Activated T-cell treated with anti-CD3 and anti-CD28 coated beads, Interleukin-2, amount 50 U/mL, for 24 hours (primary cell): ENCODE results near the gene OR5B3.
"Not testable (repeated sequence)": the region's sequence is repeated elsewhere in the genome, so short reads cannot be mapped to it uniquely, and the experiment has no call there.

Experiments used
- DNase-seq: peaks from one replicate; pipeline ENCODE4 v3.0.0-alpha.2; 2020
- H3K27ac Mint-ChIP-seq: 2 replicates; pipeline ENCODE4 v1.8.0; 2020; ENCODE audit warnings: mild to moderate bottlenecking, mixed read lengths
- H3K27me3 Mint-ChIP-seq: 2 replicates; pipeline ENCODE4 v1.8.0; 2020; ENCODE audit warnings: mixed read lengths
- H3K36me3 Mint-ChIP-seq: 2 replicates; pipeline ENCODE4 v1.8.0; 2020; ENCODE audit warnings: low read depth, mixed read lengths
- H3K4me1 Mint-ChIP-seq: 2 replicates; pipeline ENCODE4 v1.8.0; 2020; ENCODE audit warnings: low read depth, mixed read lengths
- H3K4me3 Mint-ChIP-seq: 2 replicates; pipeline ENCODE4 v1.8.0; 2020; ENCODE audit warnings: mild to moderate bottlenecking, moderate library complexity, mixed read lengths
- H3K9me3 Mint-ChIP-seq: 2 replicates; pipeline ENCODE4 v1.8.0; 2020; ENCODE audit warnings: mixed read lengths

OR5B3 gene

GRCh38 chr11:58406774-58407173 lies at the start of gene OR5B3:
Gene OR5B3 (minus strand): TSS chr11:58406874. CDS start chr11:58403409, 3,465 bp downstream.
- H3K4me1 Mint-ChIP-seq = no peaks in the 10 kb centered on the region
- no peak within 1 kb of the TSS for H3K27ac Mint-ChIP-seq
- peaks cover 26% of the 10 kb centered on the region for H3K9me3 Mint-ChIP-seq
- no peak for DNase-seq
- H3K27me3 Mint-ChIP-seq = peaks cover 12% of the 10 kb centered on the region
- H3K36me3 Mint-ChIP-seq = no peaks in the 10 kb centered on the region
- H3K4me3 Mint-ChIP-seq = no peak within 1 kb of the TSS

GRCh38 chr11:58451585-58451984 lies 44.9 kb upstream of the OR5B3 start:
- Mint-ChIP-seq H3K27me3 (peaks cover 6% of the 10 kb centered on the region), H3K27ac (no peak overlapping the region), H3K4me1 (peaks cover 7% of the 10 kb centered on the region), H3K36me3 (no peaks in the 10 kb centered on the region), H3K4me3 (no peak overlapping the region), H3K9me3 (peaks cover 3% of the 10 kb centered on the region)
- no peak for DNase-seq

GRCh38 chr11:58446294-58446693 lies 39.6 kb upstream of the OR5B3 start:
- H3K27me3 Mint-ChIP-seq = peaks cover 23% of the 10 kb centered on the region
- H3K9me3 Mint-ChIP-seq = peaks cover 3% of the 10 kb centered on the region
- no peak overlapping the region for H3K4me3 Mint-ChIP-seq
- DNase-seq = no peak
- peaks cover 2% of the 10 kb centered on the region for H3K4me1 Mint-ChIP-seq
- no peak overlapping the region for H3K27ac Mint-ChIP-seq
- H3K36me3 Mint-ChIP-seq = no peaks in the 10 kb centered on the region

GRCh38 chr11:58444300-58444699 lies 37.6 kb upstream of the OR5B3 start:
- Mint-ChIP-seq H3K27ac (no peak overlapping the region), H3K27me3 (peaks cover 21% of the 10 kb centered on the region), H3K9me3 (peaks cover 3% of the 10 kb centered on the region), H3K36me3 (no peaks in the 10 kb centered on the region), H3K4me1 (no peaks in the 10 kb centered on the region), H3K4me3 (no peak overlapping the region)
- no peak for DNase-seq

- no peak for DNase-seq
- no peak within 1 kb of the TSS for H3K4me3 Mint-ChIP-seq
- H3K27me3 Mint-ChIP-seq = peaks cover 17% of the 10 kb centered on the region
- H3K27ac Mint-ChIP-seq = no peak within 1 kb of the TSS
- H3K36me3 Mint-ChIP-seq = no peaks in the 10 kb centered on the region
- H3K9me3 Mint-ChIP-seq = peaks cover 5% of the 10 kb centered on the region
- H3K4me1 Mint-ChIP-seq = no peaks in the 10 kb centered on the region
These were observed 35.5 kb upstream of the OR5B3 start, which contains the start of gene OR5B12 for GRCh38 chr11:58442136-58442535. Gene OR5B12 (minus strand): TSS chr11:58442236. CDS start chr11:58440151, 2,085 bp downstream.

GRCh38 chr11:58438486-58438885 lies 31.8 kb upstream of the OR5B3 start:
- H3K27ac Mint-ChIP-seq = no peak overlapping the region
- peaks cover 7% of the 10 kb centered on the region for H3K9me3 Mint-ChIP-seq
- no peak for DNase-seq
- peaks cover 5% of the 10 kb centered on the region for H3K27me3 Mint-ChIP-seq
- no peaks in the 10 kb centered on the region for H3K36me3 Mint-ChIP-seq
- no peak overlapping the region for H3K4me3 Mint-ChIP-seq
- H3K4me1 Mint-ChIP-seq = no peaks in the 10 kb centered on the region

GRCh38 chr11:58434217-58434616 lies 27.5 kb upstream of the OR5B3 start:
- no peak overlapping the region for H3K4me3 Mint-ChIP-seq
- DNase-seq = no peak
- H3K36me3 Mint-ChIP-seq = no peaks in the 10 kb centered on the region

GRCh38 chr11:58433638-58434203 lies 27.0 kb upstream of the OR5B3 start:
- Mint-ChIP-seq H3K4me3 (no peak overlapping the region), H3K27me3 (peaks cover 10% of the 10 kb centered on the region), H3K9me3 (peaks cover 14% of the 10 kb centered on the region), H3K4me1 (no peaks in the 10 kb centered on the region), H3K36me3 (no peaks in the 10 kb centered on the region), H3K27ac (no peak overlapping the region)
- DNase-seq = no peak

More at GRCh38 chr11:58434217-58434616, 27.5 kb upstream of the OR5B3 start:
- Mint-ChIP-seq H3K27me3 (peaks cover 7% of the 10 kb centered on the region), H3K9me3 (peaks cover 9% of the 10 kb centered on the region), H3K4me1 (no peaks in the 10 kb centered on the region), H3K27ac (no peak overlapping the region)

- DNase-seq = no peak
- H3K27ac Mint-ChIP-seq = no peak overlapping the region
- H3K27me3 Mint-ChIP-seq = peaks cover 35% of the 10 kb centered on the region
- H3K9me3 Mint-ChIP-seq = peaks cover 12% of the 10 kb centered on the region
- H3K4me3 Mint-ChIP-seq = no peak overlapping the region
- H3K36me3 Mint-ChIP-seq = no peaks in the 10 kb centered on the region
- H3K4me1 Mint-ChIP-seq = no peaks in the 10 kb centered on the region
These were observed 22.6 kb upstream of the OR5B3 start for GRCh38 chr11:58429273-58429672.

- Mint-ChIP-seq H3K9me3 (peaks cover 12% of the 10 kb centered on the region), H3K4me3 (no peak within 1 kb of the TSS), H3K4me1 (no peaks in the 10 kb centered on the region), H3K27me3 (peaks cover 39% of the 10 kb centered on the region), H3K36me3 (no peaks in the 10 kb centered on the region), H3K27ac (no peak within 1 kb of the TSS)
- DNase-seq = no peak
These were observed 21.3 kb upstream of the OR5B3 start, which contains the start of gene OR5B2 for GRCh38 chr11:58428021-58428420. Gene OR5B2 (minus strand): TSS chr11:58428121. CDS start chr11:58423261, 4,860 bp downstream.

- not testable (repeated sequence) for DNase-seq, H3K4me1 Mint-ChIP-seq, H3K27ac Mint-ChIP-seq, H3K36me3 Mint-ChIP-seq, H3K4me3 Mint-ChIP-seq, H3K9me3 Mint-ChIP-seq
- H3K27me3 Mint-ChIP-seq = peaks cover 15% of the 10 kb centered on the region
These were observed 7.1 kb downstream of the OR5B3 start for GRCh38 chr11:58399622-58400021.

GRCh38 chr11:58395581-58395980 lies 11.1 kb downstream of the OR5B3 start:
- no peak overlapping the region for H3K4me3 Mint-ChIP-seq
- no peak overlapping the region for H3K27ac Mint-ChIP-seq
- H3K27me3 Mint-ChIP-seq = peaks cover 11% of the 10 kb centered on the region
- peaks cover 10% of the 10 kb centered on the region for H3K9me3 Mint-ChIP-seq
- DNase-seq = no peak
- no peaks in the 10 kb centered on the region for H3K36me3 Mint-ChIP-seq
- peaks cover 17% of the 10 kb centered on the region for H3K4me1 Mint-ChIP-seq

GRCh38 chr11:58394195-58394594 lies 12.5 kb downstream of the OR5B3 start:
- DNase-seq = no peak

GRCh38 chr11:58392746-58393145 lies 13.9 kb downstream of the OR5B3 start:
- no peak overlapping the region for H3K27ac Mint-ChIP-seq
- H3K9me3 Mint-ChIP-seq = peaks cover 10% of the 10 kb centered on the region
- peaks cover 12% of the 10 kb centered on the region for H3K27me3 Mint-ChIP-seq
- no peak for DNase-seq
- H3K36me3 Mint-ChIP-seq = no peaks in the 10 kb centered on the region
- no peak overlapping the region for H3K4me3 Mint-ChIP-seq
- peaks cover 17% of the 10 kb centered on the region for H3K4me1 Mint-ChIP-seq

More at GRCh38 chr11:58394195-58394594, 12.5 kb downstream of the OR5B3 start:
- Mint-ChIP-seq H3K4me1 (peaks cover 17% of the 10 kb centered on the region), H3K9me3 (peaks cover 10% of the 10 kb centered on the region), H3K36me3 (no peaks in the 10 kb centered on the region), H3K4me3 (no peak overlapping the region), H3K27ac (no peak overlapping the region), H3K27me3 (peaks cover 14% of the 10 kb centered on the region)

- Mint-ChIP-seq H3K4me3 (no peak overlapping the region), H3K4me1 (peaks cover 17% of the 10 kb centered on the region), H3K27me3 (peaks cover 12% of the 10 kb centered on the region), H3K36me3 (no peaks in the 10 kb centered on the region), H3K27ac (peak overlapping the region; percentile 23), H3K9me3 (peaks cover 10% of the 10 kb centered on the region)
- no peak for DNase-seq
These were observed 14.8 kb downstream of the OR5B3 start for GRCh38 chr11:58391879-58392278.
